Muscle of leg (tissue), 11 donors: Measurements from ENCODE around the gene LIF. TPM values are rescaled to one million over a fixed set of nuclear protein-coding genes. Genes with fewer than 3 reads are reported as not detected.

Experiments used
- DNase-seq: peaks from one replicate; pipeline ENCODE4 v3.0.0; 2013
- H3K27ac ChIP-seq: one replicate; pipeline ENCODE4 v1.5.1; 2013; ENCODE audit warnings: mild to moderate bottlenecking, low read length, control low read depth
- H3K27me3 ChIP-seq: one replicate; pipeline ENCODE4 v1.6.1; 2013; ENCODE audit warnings: low read length; ENCODE audit not compliant: control insufficient read depth, insufficient read depth
- H3K36me3 ChIP-seq: one replicate; pipeline ENCODE4 v1.6.1; 2013; ENCODE audit warnings: low read length; ENCODE audit not compliant: control insufficient read depth, insufficient read depth
- H3K4me1 ChIP-seq: one replicate; pipeline ENCODE4 v1.6.1; 2013; ENCODE audit warnings: low read length; ENCODE audit not compliant: control insufficient read depth, insufficient read depth
- H3K4me3 ChIP-seq: one replicate; pipeline ENCODE4 v1.5.1; 2013; ENCODE audit warnings: low read length, control low read depth
- H3K9me3 ChIP-seq: replicated peaks from 2 replicates; pipeline ENCODE4 v1.6.1; 2013; ENCODE audit warnings: low read depth, low read length; ENCODE audit not compliant: control insufficient read depth
- WGBS: methylation state at CpG from one replicate; pipeline ENCODE4 v1.1.5; 2013; ENCODE audit warnings: missing lambda C conversion rate; ENCODE audit not compliant: insufficient coverage; 5-methylcytosine and 5-hydroxymethylcytosine counted together
- polyA plus RNA-seq, 8 donors: library from polyadenylated mRNA; unstranded; fragments of 120-200 nt; gene quantifications; one replicate each; pipeline versions ENCODE4 v1.2.1 to v1.2.3, GENCODE V29; 2013; ENCODE audit warnings: inconsistent platforms in 1 of 8, low replicate concordance in 1 of 8; ENCODE audit not compliant: insufficient read length in 8 of 8, insufficient read depth in 1 of 8
- total RNA-seq: library from RNA; stranded (reverse); fragments of 120-200 nt; gene quantifications from one replicate; pipeline ENCODE4 v1.2.4, GENCODE V29; 2013

Gene LIF
- total and polyA plus RNA-seq, 9 donors: 0.57 to 1.4 (median 0.80) TPM

- Histone ChIP-seq H3K4me3 (no peak overlapping the region), H3K27me3 (peaks cover 2% of the 10 kb centered on the region), H3K36me3 (no peaks in the 10 kb centered on the region), H3K27ac (no peak overlapping the region), H3K4me1 (peaks cover 8% of the 10 kb centered on the region), H3K9me3 (no peaks in the 10 kb centered on the region)
- no peak for DNase-seq
- 50% methylated on average over 7 of the region's 10 CpGs for WGBS
Observed at GRCh38 chr22:30273711-30274436, 27.3 kb upstream of the LIF start.

- no peak for DNase-seq
- WGBS: 72% methylated on average over 11 of the region's 16 CpGs
- Histone ChIP-seq H3K9me3 (no peaks in the 10 kb centered on the region), H3K27ac (no peak overlapping the region), H3K27me3 (peaks cover 2% of the 10 kb centered on the region), H3K4me3 (no peak overlapping the region), H3K36me3 (no peaks in the 10 kb centered on the region), H3K4me1 (peaks cover 7% of the 10 kb centered on the region)
Observed at GRCh38 chr22:30272781-30273601, 26.4 kb upstream of the LIF start.

GRCh38 chr22:30270832-30271231, 24.3 kb upstream of the LIF start:
- H3K27me3 ChIP-seq: peaks cover 2% of the 10 kb centered on the region
- WGBS: 53% methylated on average over 10 of the region's 16 CpGs
- peak; percentile 84 for DNase-seq
- H3K27ac ChIP-seq: peak overlapping the region; percentile 13
- H3K9me3 ChIP-seq: no peaks in the 10 kb centered on the region
- no peak overlapping the region for H3K4me3 ChIP-seq
- no peaks in the 10 kb centered on the region for H3K4me1 ChIP-seq
- no peaks in the 10 kb centered on the region for H3K36me3 ChIP-seq

- Histone ChIP-seq H3K36me3 (no peaks in the 10 kb centered on the region), H3K4me1 (no peaks in the 10 kb centered on the region), H3K9me3 (no peaks in the 10 kb centered on the region), H3K27ac (no peak overlapping the region), H3K4me3 (no peak overlapping the region), H3K27me3 (peaks cover 4% of the 10 kb centered on the region)
- DNase-seq: no peak
- WGBS: 68% methylated on average over 8 of the region's 8 CpGs
Observed at GRCh38 chr22:30268331-30268730, 21.8 kb upstream of the LIF start.

- peaks cover 3% of the 10 kb centered on the region for H3K4me1 ChIP-seq
- H3K9me3 ChIP-seq: no peaks in the 10 kb centered on the region
- no peaks in the 10 kb centered on the region for H3K36me3 ChIP-seq
- 81% methylated on average over 12 of the region's 14 CpGs for WGBS
- H3K4me3 ChIP-seq: no peak overlapping the region
- peaks cover 6% of the 10 kb centered on the region for H3K27me3 ChIP-seq
- DNase-seq: no peak
- H3K27ac ChIP-seq: peak overlapping the region; percentile 47
Observed at GRCh38 chr22:30267382-30268302, 21.1 kb upstream of the LIF start.

- 71% methylated on average over 33 of the region's 35 CpGs for WGBS
- Histone ChIP-seq H3K4me3 (peak within 1 kb of the TSS; percentile 33), H3K27ac (peak within 1 kb of the TSS; percentile 47), H3K9me3 (no peaks in the 10 kb centered on the region), H3K36me3 (no peaks in the 10 kb centered on the region), H3K27me3 (peaks cover 11% of the 10 kb centered on the region), H3K4me1 (peaks cover 3% of the 10 kb centered on the region)
- peak; percentile 64 for DNase-seq
Observed at GRCh38 chr22:30266445-30267381, 20.2 kb upstream of the LIF start, which contains the start of gene OSM. OSM (minus strand) TSS chr22:30266851; CDS start chr22:30266799, 52 bp downstream.

- whole genome bisulfite sequencing: 64% methylated on average over 21 of the region's 24 CpGs
- Histone ChIP-seq H3K27me3 (peaks cover 11% of the 10 kb centered on the region), H3K4me1 (peaks cover 3% of the 10 kb centered on the region), H3K36me3 (no peaks in the 10 kb centered on the region), H3K27ac (peak overlapping the region; percentile 42), H3K9me3 (no peaks in the 10 kb centered on the region), H3K4me3 (peak overlapping the region; percentile 33)
- DNase-seq: peak; percentile 41
Observed at GRCh38 chr22:30265823-30266444, 19.4 kb upstream of the LIF start.

- no peak for DNase-seq
- no peak overlapping the region for H3K4me3 ChIP-seq
Observed at GRCh38 chr22:30265131-30265720, 18.7 kb upstream of the LIF start.

More at GRCh38 chr22:30265131-30265720, 18.7 kb upstream of the LIF start:
- H3K27ac ChIP-seq: no peak overlapping the region
- peaks cover 3% of the 10 kb centered on the region for H3K4me1 ChIP-seq
- H3K9me3 ChIP-seq: no peaks in the 10 kb centered on the region
- H3K27me3 ChIP-seq: peaks cover 11% of the 10 kb centered on the region
- 75% methylated on average over 6 of the region's 9 CpGs for WGBS
- no peaks in the 10 kb centered on the region for H3K36me3 ChIP-seq
